ENCODE measurements around the gene P2RX3. TPM values are rescaled to one million over a fixed set of nuclear protein-coding genes. Genes with fewer than 3 reads are reported as not detected.

P2RX3 gene
- total and polyA plus RNA-seq, 5 donors = 0.20 TPM; not detected in 4

DNA sequence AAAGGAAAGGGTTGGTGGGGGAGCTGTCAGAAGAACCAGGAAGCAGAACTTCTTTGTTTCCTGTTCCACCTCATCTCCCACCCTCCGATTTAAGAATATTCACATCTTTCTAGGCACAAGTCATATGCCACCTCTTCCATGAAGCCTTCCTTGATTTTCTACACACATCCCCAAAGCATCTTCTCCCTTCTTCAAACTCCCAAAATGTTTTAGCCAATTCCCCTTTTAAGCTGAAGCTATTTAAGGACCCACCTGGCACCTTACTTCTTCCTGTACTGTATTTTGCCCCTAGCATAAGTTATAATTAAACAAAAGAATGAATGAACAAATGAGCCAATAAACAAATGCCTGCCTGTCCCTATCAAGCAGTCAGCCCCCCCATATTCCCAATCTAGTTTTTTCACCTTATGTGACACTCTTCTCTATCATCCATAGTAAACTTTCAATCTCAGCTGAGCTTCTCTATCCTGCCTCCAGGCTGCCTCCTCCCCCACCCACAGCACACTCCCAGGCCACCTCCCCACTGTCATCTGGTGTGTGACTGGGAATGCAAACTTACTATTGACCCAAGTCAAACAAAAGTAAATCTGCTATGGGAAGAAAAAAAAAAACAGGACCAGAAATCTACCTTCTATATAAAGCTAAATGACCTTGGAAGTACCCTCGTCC, 17.3 kb upstream of the P2RX3 start:
- Histone ChIP-seq H3K4me3 (ENCODE audit: low read length) (peak overlapping the region; percentile 51), H3K27ac (ENCODE audit: low read length) (no peak overlapping the region), H3K27me3 (ENCODE audit: control insufficient read depth, insufficient read depth) (no peaks in the 10 kb centered on the region), H3K9me3 (ENCODE audit: control insufficient read depth, low read length) (no peaks in the 10 kb centered on the region), H3K4me1 (ENCODE audit: control insufficient read depth, insufficient read depth, low read length) (peaks cover 16% of the 10 kb centered on the region)
- ATAC-seq (no peak), DNase-seq (peak in 1 of 3 donors; percentile 17)
- 62% methylated on average over 2 of the region's 2 CpGs for WGBS
- intact Hi-C loops (cut with DNase I) = no loop called here

GRCh38 chr11:57321388-57322255, 16.5 kb upstream of the P2RX3 start:
- peak overlapping the region; percentile 51 for H3K4me3 ChIP-seq (ENCODE audit: low read length)
- no peak for ATAC-seq
- peaks cover 21% of the 10 kb centered on the region for H3K4me1 ChIP-seq (ENCODE audit: control insufficient read depth, insufficient read depth, low read length)
- H3K9me3 ChIP-seq (ENCODE audit: control insufficient read depth, low read length) = no peaks in the 10 kb centered on the region
- peak in 1 of 3 donors; percentile 63 for DNase-seq
- intact Hi-C loops (cut with DNase I) = no loop called here
- H3K27me3 ChIP-seq (ENCODE audit: control insufficient read depth, insufficient read depth) = no peaks in the 10 kb centered on the region
- WGBS = 40% methylated on average over 6 of the region's 6 CpGs
- H3K27ac ChIP-seq (ENCODE audit: low read length) = peak overlapping the region; percentile 91

DNA sequence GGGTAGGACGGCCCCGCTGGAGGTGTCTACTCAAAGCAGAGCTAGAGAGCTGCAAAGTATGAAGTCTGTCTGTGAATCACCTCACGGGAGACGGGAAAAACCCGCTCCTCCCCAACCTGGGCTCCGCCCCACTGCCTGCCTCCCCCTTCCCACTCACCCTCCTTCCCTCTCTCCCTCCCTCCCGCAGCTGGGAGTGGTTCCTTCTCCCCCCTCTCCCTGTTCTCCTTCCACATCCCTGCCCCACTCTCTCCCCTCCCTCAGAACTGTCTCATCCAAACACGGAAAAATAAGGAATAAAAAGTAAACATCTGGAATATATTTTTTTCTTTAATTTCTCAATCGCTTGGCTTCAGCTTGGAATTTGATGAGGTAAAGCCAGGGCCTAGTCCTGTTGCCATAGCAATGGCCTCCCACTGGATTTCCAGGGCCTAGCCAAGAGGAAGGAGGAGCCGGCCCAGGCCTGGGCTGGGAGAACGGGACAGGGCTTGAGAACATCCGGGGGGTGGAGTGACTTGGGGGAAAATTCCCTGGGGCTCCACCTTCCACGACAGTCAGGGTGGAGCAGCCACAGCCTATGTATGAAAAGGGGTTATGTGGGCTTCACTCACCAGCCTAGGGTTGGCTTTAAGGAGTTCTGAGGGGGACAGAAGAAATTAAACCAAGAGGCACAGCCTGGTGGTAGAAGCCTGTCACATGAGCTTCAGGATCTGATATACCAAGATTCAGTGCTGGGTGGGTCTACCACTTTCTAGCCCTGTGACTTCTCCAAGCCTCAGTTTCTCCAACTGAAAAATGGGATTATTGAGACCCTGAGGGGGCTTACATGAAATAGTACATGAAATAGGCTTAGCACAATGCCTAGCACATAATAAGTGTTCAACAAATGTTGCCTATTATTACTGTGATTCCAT, 15.6 kb upstream of the P2RX3 start:
- peaks cover 19% of the 10 kb centered on the region for H3K4me1 ChIP-seq (ENCODE audit: control insufficient read depth, insufficient read depth, low read length)
- DNase-seq (peak; percentile 95 to 96 (median 95)), ATAC-seq (peak; percentile 74 to 75)
- intact Hi-C loops (cut with DNase I) = no loop called here
- H3K27ac ChIP-seq (ENCODE audit: low read length) = peak overlapping the region; percentile 91
- peak overlapping the region; percentile 97 for H3K4me3 ChIP-seq (ENCODE audit: low read length)
- no peaks in the 10 kb centered on the region for H3K9me3 ChIP-seq (ENCODE audit: control insufficient read depth, low read length)
- H3K27me3 ChIP-seq (ENCODE audit: control insufficient read depth, insufficient read depth) = no peaks in the 10 kb centered on the region
- WGBS = 19% methylated on average over 13 of the region's 13 CpGs

DNA sequence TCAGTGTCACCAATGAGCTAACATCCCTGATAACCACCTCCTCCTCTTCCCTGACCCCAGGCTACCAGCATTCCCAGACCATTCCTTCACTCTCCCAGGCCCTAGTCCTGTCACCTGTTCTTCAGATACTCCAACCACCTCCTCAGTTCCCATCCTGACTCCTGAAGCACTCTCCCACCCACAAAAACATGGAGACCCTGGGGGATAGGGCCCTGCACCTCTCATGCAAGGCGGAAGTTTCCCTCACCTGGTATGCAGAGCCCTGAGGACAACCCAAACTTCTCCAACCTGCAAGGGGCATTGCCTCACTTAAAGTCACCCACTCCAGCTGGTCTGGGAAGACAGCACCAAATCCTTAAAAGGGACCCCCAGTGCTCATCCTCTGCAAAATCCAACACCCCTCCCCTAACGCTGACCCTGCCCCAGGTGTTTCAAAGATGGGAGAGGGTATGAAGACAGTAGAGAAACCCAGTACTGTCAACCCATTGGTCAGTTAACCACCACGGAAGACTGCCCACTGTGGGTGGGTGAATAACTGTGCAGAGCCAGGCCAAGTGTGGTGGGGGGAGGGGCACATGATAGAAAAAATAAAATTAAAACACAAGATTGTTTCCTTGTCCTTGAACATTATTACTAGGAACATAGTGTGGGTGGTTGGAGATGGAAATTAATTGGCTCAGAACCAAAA, 14.8 kb upstream of the P2RX3 start:
- intact Hi-C loops (cut with DNase I) = no loop called here
- H3K4me3 ChIP-seq (ENCODE audit: low read length) = peak overlapping the region; percentile 97
- WGBS = 61% methylated on average over 3 of the region's 3 CpGs
- no peaks in the 10 kb centered on the region for H3K27me3 ChIP-seq (ENCODE audit: control insufficient read depth, insufficient read depth)
- H3K9me3 ChIP-seq (ENCODE audit: control insufficient read depth, low read length) = no peaks in the 10 kb centered on the region
- ATAC-seq (no peak), DNase-seq (peak; percentile 16 to 69 (median 61))
- H3K27ac ChIP-seq (ENCODE audit: low read length) = peak overlapping the region; percentile 84
- peaks cover 17% of the 10 kb centered on the region for H3K4me1 ChIP-seq (ENCODE audit: control insufficient read depth, insufficient read depth, low read length)

GRCh38 chr11:57323855-57324153, 14.3 kb upstream of the P2RX3 start:
- no peaks in the 10 kb centered on the region for H3K9me3 ChIP-seq (ENCODE audit: control insufficient read depth, low read length)
- no peaks in the 10 kb centered on the region for H3K27me3 ChIP-seq (ENCODE audit: control insufficient read depth, insufficient read depth)
- ATAC-seq = peak in 1 of 2 donors; percentile 0
- peaks cover 14% of the 10 kb centered on the region for H3K4me1 ChIP-seq (ENCODE audit: control insufficient read depth, insufficient read depth, low read length)
- H3K4me3 ChIP-seq (ENCODE audit: low read length) = peak overlapping the region; percentile 97
- 27% methylated on average over 9 of the region's 9 CpGs for WGBS
- intact Hi-C loops (cut with DNase I) = no loop called here
- DNase-seq = no peak
- peak overlapping the region; percentile 81 for H3K27ac ChIP-seq (ENCODE audit: low read length)

- ATAC-seq (peak; percentile 2 to 4), DNase-seq (peak; percentile 65 to 86 (median 78))
- intact Hi-C loops (cut with DNase I) = no loop called here
- peak overlapping the region; percentile 89 for H3K27ac ChIP-seq (ENCODE audit: low read length)
- no peaks in the 10 kb centered on the region for H3K9me3 ChIP-seq (ENCODE audit: control insufficient read depth, low read length)
- H3K4me1 ChIP-seq (ENCODE audit: control insufficient read depth, insufficient read depth, low read length) = peaks cover 14% of the 10 kb centered on the region
- H3K27me3 ChIP-seq (ENCODE audit: control insufficient read depth, insufficient read depth) = no peaks in the 10 kb centered on the region
- WGBS = 2% methylated on average over 60 of the region's 64 CpGs
- H3K4me3 ChIP-seq (ENCODE audit: low read length) = peak overlapping the region; percentile 97
These were observed 13.8 kb upstream of the P2RX3 start for GRCh38 chr11:57324154-57324885.

DNA sequence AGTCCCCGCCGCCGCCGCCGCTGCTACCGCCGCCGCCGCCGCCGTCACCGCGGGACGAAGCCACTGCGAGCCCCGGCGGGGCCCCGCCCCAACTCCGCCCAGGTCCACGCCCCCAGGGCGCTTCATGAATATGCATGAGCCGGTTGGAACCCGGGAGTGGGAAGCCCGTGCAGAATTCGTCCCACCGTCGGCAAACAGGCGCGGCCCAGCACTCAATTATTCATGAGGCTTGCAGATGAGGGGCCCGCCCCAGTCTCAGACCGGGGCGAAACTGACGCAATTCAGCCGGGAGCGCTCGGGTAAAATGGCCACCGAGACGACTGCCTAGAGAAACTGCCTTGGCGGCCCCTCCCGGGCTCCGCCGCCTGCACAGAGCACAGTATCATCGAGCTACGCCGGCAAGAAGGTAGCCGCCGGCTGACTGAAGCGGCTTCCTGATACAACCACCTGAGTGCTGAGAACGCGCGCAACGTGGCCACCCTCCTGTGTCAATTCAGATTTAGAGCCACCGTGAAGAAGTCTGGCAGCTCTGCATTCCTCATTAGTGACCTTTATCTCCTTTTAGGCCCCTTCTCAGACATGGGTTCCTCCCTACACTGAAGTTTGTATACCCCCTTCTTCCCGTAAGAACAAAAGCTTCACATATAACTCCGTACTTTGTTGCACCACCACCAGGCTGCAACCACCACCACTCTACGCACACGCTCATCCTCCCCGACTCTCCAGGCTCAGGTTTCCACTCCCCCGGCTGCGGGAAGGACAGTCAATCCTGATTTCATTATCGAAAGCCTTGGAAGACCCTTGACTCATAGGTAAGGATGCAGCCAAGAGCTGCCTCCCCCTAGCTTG, 13.0 kb upstream of the P2RX3 start, which contains the start of gene TNKS1BP1:
Gene TNKS1BP1, minus strand, starts transcription at position 67 of the 849 bp plus-strand sequence. CDS start 3,067 bp downstream, outside the sequence.
- H3K9me3 ChIP-seq (ENCODE audit: control insufficient read depth, low read length) = no peaks in the 10 kb centered on the region
- H3K4me3 ChIP-seq (ENCODE audit: low read length) = peak within 1 kb of the TSS; percentile 97
- H3K4me1 ChIP-seq (ENCODE audit: control insufficient read depth, insufficient read depth, low read length) = peaks cover 14% of the 10 kb centered on the region
- H3K27me3 ChIP-seq (ENCODE audit: control insufficient read depth, insufficient read depth) = no peaks in the 10 kb centered on the region
- intact Hi-C loops (cut with DNase I) = no loop called here
- 1% methylated on average over 61 of the region's 61 CpGs for WGBS
- DNase-seq (peak; percentile 98 to 99 (median 99)), ATAC-seq (peak; percentile 87)
- peak within 1 kb of the TSS; percentile 97 for H3K27ac ChIP-seq (ENCODE audit: low read length)

DNA sequence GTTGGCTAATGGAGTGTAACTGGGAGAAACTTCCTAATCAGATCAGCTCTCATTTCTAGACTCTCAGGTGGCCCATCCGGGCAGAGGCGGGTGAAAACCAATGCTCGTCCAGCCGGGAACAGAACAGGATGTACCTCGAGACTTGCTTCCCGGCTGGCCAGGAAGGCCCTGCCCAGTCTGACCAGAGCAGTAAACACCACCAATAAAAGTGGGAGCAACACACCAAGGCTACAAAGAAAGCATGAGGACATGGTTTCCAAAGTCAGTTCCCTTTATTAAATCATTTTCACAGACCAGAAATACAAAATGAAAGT, 12.5 kb upstream of the P2RX3 start:
- H3K4me1 ChIP-seq (ENCODE audit: control insufficient read depth, insufficient read depth, low read length) = peaks cover 14% of the 10 kb centered on the region
- H3K4me3 ChIP-seq (ENCODE audit: low read length) = peak overlapping the region; percentile 97
- intact Hi-C loops (cut with DNase I) = no loop called here
- peak overlapping the region; percentile 97 for H3K27ac ChIP-seq (ENCODE audit: low read length)
- peak; percentile 20 to 49 for ATAC-seq
- H3K9me3 ChIP-seq (ENCODE audit: control insufficient read depth, low read length) = no peaks in the 10 kb centered on the region
- WGBS = 15% methylated on average over 6 of the region's 6 CpGs
- no peaks in the 10 kb centered on the region for H3K27me3 ChIP-seq (ENCODE audit: control insufficient read depth, insufficient read depth)
- DNase-seq = peak in 2 of 3 donors; percentile 59 to 85

GRCh38 chr11:57327721-57328120, 10.4 kb upstream of the P2RX3 start:
- DNase-seq (no peak), ATAC-seq (no peak)
- intact Hi-C loops (cut with DNase I) = no loop called here
- Histone ChIP-seq H3K27ac (ENCODE audit: low read length) (no peak overlapping the region), H3K4me3 (ENCODE audit: low read length) (no peak overlapping the region), H3K4me1 (ENCODE audit: control insufficient read depth, insufficient read depth, low read length) (peaks cover 12% of the 10 kb centered on the region), H3K9me3 (ENCODE audit: control insufficient read depth, low read length) (no peaks in the 10 kb centered on the region), H3K27me3 (ENCODE audit: control insufficient read depth, insufficient read depth) (no peaks in the 10 kb centered on the region)
- WGBS = 94% methylated on average over 5 of the region's 5 CpGs
